ENCODE measurements around the gene CIAO2A.
A peak's percentile ranks its signal among the peaks of the same experiment; 100 is the strongest.
"Not testable (repeated sequence)": the region's sequence is repeated elsewhere in the genome, so short reads cannot be mapped to it uniquely, and the experiment has no call there.

The CIAO2A gene

DNA sequence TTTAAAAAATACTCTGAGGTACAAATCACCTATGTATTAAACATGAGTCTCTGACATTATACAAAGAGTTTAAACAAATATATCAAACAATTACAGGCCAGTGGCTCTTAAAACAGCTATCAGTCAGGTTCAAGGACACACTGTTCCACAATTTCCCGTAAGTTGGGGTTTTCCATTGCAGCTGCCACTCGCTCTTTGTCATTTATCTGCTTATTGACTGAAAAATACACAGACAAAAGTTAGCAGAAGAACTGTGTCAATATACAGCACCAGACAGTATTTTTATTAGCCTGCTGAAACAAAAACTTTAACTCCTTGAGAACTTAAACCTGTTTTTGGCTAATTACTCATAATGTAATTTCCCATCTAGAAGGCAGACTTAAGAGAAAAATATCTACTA is 20.8 kb downstream of the CIAO2A start:
- no peak for DNase-seq (ENCODE audit: low read depth in 2 of 2, low spot score in 1 of 2)

DNA sequence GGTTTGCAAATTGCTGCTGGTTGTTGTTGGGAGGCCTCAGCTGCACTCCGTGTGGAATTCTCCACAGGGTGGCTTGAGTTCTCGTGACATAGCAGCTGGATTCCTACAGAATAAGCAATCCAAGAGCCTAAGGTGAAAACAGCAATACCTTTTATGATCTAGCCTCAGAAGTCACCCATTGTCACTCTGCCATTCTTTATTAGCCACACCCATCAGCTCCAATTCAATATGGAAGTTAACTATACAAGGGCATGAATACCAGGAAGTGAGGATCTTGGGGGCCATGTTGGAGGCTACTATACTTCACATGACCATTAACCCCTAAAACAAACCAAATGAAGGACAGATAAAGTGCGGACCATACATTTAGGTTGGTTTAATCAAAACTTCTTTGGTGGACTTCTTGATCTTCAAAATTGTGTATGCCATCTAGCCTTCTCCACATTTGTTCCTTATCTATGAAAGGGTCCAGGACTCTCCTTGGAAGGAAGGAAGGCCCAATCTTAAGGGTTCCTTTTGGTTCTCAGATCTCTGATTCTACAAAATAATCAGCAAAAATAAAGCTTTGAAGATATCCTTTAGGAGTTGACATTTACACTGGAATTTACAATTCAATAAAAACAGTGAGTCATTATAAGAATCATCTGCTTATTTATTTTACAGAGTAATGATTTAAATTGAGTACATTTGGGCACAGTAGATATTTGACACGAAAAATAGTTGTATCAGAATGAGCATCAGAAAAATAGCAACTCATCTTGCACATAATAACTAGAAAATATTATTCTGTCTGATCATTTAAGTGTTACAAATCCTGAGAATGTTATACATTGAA is 21.5 kb downstream of the CIAO2A start:
- DNase-seq (ENCODE audit: low read depth in 2 of 2, low spot score in 1 of 2): no peak

DNA sequence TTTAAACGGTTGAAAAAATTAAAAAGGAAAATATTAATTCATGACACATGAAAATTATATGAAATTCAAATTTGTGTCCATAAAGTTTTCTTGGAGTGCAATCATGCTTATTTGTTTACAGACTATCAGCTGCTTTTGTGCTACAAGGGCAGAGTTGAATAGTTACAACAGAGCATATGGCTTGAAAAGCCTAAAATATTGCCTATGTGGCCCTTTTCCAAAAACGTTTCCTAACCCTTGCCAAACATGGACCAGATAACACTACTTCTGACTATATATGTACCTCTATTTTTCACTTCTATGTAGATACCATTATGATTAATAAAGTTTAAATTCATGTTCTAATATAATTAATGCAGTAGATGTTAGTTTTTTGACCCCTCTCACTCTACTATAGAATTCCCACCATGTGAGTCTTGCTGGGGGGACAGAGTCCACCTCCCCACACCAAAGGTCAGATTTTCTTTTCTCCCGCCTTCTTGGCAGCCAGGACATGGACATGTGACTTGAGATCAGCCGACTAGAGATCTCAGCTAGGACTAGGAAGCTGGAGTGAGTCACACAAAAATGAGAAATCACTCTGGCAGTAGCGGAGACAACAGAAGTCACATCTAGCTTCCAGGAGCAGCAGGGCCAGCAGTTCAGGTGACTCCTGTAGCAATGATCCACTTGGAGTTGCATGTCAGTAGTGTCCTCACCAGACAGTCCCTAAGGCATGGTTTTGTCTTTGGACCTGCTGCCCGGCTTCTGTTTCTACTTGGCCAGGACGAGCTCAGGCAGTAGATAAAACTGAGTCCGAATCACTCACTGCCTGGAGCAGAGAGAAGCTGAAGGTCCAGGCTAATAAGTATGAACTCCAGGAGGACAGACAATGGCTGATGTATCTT is 22.4 kb downstream of the CIAO2A start:
- no peak for DNase-seq (ENCODE audit: low read depth in 2 of 2, low spot score in 1 of 2)

DNA sequence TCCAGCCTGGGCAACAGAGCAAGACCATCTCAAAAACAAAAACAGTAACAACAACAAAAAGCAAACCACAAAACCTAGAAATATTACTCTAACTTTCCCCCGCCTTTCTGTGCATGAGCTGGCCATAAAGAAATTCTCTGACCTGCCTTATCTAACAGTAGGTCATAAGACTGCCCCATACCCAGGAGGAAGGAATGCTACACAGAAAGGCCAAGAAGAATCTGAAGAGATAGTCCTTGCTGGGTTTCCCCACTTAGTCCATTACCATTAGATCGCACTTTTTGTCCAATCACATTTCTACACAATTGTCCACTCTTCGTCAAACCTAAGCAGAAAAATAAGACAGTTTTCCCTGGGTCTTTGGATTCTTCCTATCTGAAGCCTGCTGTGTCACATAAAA is 23.5 kb downstream of the CIAO2A start:
- DNase-seq (ENCODE audit: low read depth in 2 of 2, low spot score in 1 of 2): no peak

DNA sequence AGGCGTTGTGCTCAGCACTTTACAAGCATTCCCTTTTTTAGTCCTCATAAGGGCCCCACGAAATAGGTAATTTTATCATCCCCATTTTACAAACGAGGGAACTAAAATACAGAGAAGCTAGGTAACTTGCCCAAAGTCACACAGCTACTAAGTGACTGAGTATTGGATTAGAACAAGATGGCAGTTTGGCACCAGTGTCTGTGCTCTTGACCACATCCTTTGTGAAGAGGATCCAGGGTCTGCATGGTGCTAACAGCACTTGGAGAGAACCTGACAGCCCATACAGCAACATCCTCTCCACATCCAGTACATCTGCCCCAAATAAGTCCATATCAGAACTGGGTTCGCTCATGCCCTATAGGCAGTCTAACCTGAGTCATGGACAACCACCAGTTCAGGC is 25.5 kb downstream of the CIAO2A start:
- DNase-seq (ENCODE audit: low read depth in 2 of 2, low spot score in 1 of 2): no peak

DNA sequence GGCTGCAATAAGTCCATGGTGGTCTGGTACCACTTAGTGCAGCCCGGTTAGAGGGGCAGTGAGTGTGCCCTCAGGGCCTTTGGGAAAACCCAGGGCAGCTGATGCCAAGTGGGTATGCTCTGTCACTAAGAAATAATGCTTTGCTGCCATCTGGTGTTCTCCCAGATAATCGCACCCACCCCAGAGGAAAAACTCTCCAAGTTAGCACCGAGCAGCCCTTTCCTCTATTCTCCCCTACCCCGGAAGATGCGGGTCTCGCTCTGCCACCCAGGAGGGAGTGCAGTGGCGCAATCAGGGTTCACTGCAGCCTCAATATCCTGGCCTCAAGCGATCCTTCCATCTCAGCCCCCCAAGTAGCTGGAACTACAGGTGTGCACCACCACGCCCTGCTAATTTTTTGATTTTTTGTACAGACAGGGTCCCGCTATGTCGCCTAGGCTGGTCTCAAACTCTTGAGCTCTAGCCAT is 26.0 kb downstream of the CIAO2A start:
- DNase-seq (ENCODE audit: low read depth in 2 of 2, low spot score in 1 of 2): peak; percentile 19 to 52

DNA sequence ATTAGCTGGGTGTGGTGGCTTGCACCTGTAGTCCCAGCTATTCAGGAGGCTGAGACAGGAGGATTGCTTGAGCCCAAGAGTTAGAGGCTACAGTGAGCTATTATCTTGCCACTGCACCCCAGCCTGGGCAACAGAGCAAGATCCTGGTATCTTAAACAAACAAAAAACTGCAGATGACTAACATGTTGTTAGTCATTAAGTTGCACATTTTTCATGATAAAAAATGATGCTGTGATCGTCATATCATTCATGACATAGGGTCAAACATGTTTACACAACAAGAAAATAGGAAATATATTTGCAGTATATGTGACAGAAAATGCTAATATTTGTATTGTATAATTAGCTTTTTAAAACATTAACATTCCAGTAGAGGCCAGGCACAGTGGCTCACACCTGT is 27.2 kb downstream of the CIAO2A start:
- DNase-seq (ENCODE audit: low read depth in 2 of 2, low spot score in 1 of 2): no peak

DNA sequence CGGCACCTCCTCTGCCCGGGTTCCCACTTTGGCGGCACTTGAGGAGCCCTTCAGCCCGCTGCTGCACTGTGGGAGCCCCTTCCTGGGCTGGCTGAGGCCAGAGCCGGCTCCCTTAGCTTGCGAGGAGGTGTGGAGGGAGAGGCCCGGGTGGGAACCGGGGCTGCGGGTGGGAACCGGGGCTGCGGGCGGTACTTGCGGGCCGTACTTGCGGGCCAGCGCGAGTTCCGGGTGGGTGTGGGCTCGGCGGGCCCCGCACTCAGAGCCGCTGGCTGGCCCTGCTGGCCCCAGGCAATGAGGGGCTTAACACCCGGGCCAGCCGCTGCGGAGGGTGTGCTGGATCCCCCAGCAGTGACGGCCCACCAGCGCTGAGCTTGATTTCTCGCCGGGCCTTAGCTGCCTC is 32.9 kb downstream of the CIAO2A start:
- no peak for DNase-seq (ENCODE audit: low read depth in 2 of 2, low spot score in 1 of 2)

DNA sequence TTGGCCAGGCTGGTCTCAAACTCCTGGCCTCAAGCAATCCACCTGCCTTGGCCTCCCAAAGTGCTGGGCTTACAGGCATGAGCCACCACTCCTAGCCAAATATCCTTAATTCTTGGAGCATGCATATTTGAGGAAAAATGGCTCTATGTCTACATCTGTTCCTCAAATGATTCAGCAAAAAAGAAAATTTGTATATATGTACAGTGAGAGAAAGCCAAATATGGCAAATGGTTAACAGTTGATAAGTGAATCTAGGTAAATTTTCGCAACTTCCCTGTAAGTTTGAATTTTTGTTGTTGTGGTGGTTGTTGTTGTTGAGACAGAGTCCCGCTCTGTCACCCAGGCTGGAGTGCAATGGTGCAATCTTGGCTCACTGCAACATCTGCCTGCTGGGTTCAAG is 34.5 kb downstream of the CIAO2A start:
- DNase-seq (ENCODE audit: low read depth in 2 of 2, low spot score in 1 of 2): not testable (repeated sequence)

DNA sequence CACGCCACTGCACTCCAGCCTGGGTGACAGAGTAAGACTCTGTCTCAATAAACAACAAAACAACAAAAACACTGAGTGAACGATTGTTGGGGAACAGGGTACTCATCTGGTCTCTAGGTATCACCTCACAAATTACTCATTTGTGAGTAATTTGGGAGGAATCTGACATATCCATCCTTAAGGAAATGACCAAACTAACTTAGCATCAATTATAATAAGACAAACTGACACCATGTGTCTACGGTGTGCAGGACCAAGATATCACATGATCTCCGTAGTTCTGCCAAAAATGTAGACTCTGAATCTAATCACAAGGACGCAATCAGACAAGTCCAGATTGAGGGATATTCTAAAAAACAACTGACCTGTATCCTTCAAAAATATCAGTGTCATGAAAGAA is 35.4 kb downstream of the CIAO2A start:
- no peak for DNase-seq (ENCODE audit: low read depth in 2 of 2, low spot score in 1 of 2)

DNA sequence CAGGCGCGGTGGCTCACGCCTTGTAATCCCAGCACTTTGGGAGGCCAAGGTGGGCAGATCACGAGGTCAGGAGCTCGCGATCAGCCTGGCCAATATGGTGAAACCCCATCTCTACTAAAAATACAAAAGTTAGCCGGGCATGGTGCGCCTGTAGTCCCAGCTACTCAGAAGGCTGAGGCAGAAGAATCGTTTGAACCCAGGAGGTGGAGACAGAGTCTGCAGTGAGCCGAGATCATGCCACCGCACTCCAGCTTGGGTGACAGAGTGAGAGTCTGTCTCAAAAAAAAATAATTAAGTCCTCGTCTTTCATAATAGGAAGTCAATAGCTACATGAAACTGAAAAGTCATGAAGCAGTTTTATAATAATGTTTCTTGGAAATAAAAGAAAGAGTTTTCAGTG is 40.0 kb downstream of the CIAO2A start:
- not testable (repeated sequence) for DNase-seq (ENCODE audit: low read depth in 2 of 2, low spot score in 1 of 2)

DNA sequence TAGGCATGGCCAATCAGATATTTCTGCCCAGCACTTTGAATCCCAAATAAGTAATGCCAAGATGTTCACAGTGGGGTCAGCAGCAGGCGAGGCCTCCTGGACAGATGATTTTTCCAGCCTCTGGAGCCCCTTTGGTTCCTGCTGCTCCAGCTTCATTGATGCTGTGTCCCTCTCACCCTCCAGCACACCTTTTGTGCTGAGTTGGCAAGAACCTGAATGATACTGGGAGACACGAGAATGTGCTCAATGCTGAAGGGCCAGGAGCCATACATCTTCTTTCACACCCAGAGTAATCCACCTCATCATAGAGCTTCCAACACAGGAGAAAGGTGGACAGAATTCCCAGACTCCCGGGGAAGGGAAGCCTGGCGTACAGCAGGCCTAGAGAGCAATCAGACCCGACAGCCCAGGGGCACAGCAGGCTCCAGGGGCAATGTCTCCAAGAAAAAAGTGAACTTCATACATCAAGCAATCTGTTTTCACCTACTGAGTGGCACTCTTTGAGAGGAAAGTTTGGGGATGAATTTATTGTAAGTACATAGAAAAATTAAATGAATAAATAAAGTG is 40.6 kb downstream of the CIAO2A start:
- no peak for DNase-seq (ENCODE audit: low read depth in 2 of 2, low spot score in 1 of 2)

DNA sequence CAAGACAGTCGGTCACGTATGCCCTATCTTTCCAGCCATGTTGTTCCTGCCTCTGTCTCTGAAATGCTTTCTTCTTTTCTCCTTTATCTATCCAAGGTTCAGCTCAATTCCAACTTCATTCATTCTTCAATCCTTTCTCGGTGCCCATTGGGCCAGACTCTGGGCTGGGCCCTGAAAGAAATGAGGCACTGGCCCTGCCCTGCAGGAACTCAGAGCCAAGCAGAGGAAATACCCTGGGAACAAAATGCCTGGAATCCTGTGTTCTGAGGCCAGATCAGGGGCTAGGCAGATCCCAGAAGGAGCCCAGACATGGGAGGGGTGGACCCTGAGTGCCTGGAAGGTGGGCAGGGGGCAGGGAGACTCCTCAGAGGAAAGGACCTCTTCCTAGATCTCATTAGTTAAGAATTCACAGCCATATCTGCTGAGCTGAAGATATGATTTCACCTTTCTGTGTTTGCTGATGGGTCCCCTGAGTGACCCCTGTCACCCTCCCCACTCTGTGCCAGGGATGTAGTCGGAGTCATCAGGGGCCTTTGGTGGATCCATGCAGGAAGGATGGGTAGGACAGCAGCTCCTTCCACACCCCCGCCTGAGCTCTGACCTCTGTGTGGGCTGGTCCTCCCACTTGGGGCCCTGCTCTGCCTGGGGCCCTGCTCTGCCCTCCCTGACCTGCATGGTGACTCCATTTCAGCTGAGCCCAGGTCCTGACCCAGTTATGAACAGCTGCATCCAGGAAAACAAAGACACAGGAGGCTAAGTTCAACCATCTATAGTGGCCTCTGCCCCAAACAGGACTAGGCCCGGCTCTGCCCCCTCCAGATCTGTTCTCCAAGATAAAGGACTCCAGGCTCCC is 42.0 kb downstream of the CIAO2A start:
- no peak for DNase-seq (ENCODE audit: low read depth in 2 of 2, low spot score in 1 of 2)

DNA sequence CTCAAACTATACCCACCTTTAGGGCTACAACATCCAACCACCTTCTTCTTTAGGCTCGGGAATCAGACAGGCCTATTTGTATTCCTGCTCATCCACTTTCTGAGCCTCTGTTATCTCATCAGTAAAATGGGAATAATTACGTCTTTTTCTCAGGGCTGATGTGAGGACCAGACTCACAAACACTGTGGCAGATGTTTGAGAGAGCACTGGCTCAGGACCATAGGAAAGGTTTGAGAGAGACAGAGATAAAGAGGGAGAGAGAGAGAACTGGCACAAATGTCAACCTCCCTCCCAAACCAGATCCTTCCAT is 42.6 kb downstream of the CIAO2A start:
- DNase-seq (ENCODE audit: low read depth in 2 of 2, low spot score in 1 of 2): no peak

DNA sequence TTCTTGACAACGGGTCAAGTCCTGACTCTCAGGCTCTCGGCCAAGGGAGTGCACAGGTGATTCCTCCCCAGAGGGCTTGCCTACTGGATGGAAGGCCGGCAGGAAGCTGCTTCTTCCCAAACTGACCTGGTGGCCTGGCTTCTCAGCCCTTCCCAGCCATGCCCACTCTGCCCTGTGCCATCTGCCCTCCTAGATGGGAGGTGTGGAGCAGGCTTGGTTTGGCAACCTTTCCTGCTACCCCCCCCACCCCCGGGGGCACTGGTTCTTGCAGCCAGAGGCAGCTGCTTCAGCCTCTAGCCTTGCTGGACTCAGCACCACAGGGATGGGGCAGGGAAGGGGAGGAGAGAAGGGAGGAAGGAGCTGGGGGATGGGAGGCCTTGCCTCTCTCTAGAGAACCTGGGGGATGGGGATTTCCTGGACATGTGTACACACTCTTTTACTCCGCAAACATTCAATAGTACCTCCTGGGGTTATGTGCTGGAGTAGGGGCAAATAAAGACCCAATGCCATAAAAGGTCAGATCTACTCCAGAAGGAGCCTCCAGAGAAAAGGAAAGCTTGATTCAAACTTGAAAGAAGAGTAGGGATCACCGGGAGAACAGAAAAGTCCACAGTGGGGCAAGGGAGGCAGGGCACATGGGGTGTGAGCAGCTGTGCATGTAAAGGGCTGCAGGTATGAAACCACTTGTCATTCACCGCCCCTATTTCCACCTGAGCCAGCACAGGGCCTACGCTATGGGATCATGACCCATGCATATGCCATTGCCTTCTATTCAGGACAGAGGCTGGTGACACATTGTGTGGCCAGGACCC is 43.2 kb downstream of the CIAO2A start:
- no peak for DNase-seq (ENCODE audit: low read depth in 2 of 2, low spot score in 1 of 2)

DNA sequence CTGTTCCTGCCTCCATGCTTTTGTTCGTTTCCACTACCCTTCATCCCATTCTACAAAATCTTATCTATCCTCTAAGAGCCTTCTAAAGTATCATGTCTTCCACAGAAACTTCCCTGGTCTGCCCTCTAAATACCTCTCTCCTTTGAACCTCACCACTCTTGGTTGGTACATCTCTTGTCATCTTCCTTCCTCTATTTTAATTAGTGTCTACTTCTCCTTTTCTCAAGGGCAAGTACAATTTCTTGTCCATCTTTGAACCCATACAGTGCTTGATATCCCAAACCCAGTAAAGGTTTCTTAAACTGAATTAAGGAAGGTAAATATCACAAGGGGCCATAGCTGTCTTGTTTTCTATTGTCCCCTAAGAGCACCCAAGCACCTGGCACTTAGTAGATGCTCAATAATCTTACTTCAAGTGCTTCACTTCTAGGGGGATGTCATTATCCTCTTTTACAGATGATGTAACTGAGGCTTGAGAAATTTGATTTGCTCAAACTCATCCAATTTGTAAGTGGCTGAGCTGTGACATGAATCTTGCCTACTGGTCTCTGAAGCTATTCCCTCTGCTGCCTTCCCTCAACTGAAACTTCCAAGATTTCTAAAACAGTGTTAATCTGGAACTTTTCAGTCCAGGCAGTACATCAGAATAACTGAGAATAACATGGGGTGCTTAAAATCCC is 44.7 kb downstream of the CIAO2A start:
- no peak for DNase-seq (ENCODE audit: low read depth in 2 of 2, low spot score in 1 of 2)

DNA sequence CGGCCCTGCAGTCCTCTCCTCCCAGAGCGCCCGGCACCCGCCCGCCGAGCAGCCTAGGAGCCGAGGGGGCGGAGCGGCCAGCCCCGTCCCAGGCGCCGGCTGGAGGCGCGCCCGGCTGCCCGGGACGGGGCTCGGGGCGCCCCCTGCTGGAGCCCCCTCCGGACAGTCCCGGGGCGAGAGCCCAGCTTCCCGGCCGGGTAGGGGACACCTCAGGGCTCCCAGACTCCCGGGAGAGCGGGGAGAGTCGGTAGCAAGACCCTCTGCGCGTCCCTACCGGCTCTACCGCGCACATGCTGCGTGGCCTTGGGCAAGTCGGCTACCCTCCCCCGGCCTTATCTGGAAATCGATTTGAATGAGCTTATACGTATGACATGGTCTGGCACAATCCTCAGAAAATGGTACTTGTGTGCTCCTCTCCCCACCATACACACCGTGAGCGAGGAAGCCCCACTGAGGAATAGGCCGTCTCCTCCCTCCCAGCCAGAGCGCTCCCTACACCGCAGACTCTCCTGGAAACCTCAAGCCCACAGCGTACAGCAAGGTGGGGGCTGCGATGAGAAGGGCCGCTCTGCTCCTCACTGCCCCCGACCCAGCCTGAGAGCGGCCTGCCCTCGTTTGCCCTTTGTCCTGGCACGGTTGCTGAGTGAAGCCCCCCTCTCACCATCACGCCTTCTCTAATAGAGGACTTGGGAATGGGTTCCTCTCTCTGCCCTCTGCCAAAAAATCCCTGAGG is 47.1 kb downstream of the CIAO2A start, which contains the start of gene DAPK2:
TSS of gene DAPK2 (minus strand) at position 65 of the 733 bp plus-strand sequence. CDS start 6,224 bp downstream, outside the sequence.
- DNase-seq (ENCODE audit: low read depth in 2 of 2, low spot score in 1 of 2): peak; percentile 27 to 30

DNA sequence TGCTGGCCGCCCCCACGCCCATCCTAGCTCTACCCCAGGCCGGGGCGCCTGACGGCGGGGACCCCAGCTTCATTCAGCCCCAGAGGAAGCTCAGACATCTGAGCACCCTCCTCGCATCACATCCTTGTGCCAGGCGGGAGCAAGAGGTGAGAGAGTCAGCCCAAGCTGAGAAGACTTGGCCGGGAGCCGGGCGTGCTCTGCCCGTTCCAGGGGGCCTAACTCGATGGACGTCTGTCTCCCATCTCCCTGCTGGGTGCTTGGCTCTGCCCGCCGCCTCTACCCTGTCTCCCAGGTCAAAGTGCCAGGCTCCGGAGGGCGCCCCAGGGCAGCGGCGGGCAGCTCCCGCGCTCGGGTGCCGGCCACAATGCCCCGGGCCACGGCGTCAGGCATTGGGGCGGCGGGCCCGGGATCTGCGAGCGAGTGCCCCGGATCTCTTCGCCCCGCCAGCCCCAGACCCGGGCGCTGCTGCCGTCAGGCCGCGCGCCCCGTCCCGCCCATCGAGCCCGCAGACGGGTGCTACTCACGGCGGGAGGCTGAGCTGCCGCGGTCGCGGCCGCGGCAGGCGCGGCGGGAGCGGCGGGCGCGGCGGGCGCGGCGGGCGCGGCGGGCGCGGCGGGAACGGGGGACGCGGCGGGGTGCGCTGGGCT is 47.7 kb downstream of the CIAO2A start:
- no peak for DNase-seq (ENCODE audit: low read depth in 2 of 2, low spot score in 1 of 2)

All from stimulated activated CD8-positive, alpha-beta memory T cell treated with anti-CD3 and anti-CD28 coated beads, Interleukin-4, amount 100 ng/mL, for 4 hours (primary cell).